OCI-LY3 (cell line): ENCODE measurements around the gene MDFIC.
A peak's percentile ranks its signal among the peaks of the same experiment; 100 is the strongest.

Experiments used
- H2AFZ ChIP-seq: fragments of 200-600, 300-600 bp; shearing (Covaris generic); 2 replicates; pipeline ENCODE4 v1.6.0; 2014; ENCODE audit warnings: antibody characterized with exemption, low read depth, low read length
- H3K27ac ChIP-seq: fragments of 200-600, 300-600 bp; sonication (generic); 2 replicates; pipeline ENCODE4 v1.5.1; 2014; ENCODE audit warnings: mild to moderate bottlenecking, low read length, moderate library complexity, mixed read lengths
- H3K27me3 ChIP-seq: fragments of 200-600, 300-600 bp; sonication (generic); 2 replicates; pipeline ENCODE4 v1.6.1; 2014; ENCODE audit warnings: low read depth, low read length, mixed read lengths
- H3K36me3 ChIP-seq: fragments of 200-600, 300-600 bp; sonication (generic); replicated peaks from 2 replicates; pipeline ENCODE3; 2014; ENCODE audit warnings: low read depth, low read length, mixed read lengths
- H3K4me1 ChIP-seq: fragments of 300-600, 200-600 bp; sonication (generic); 2 replicates; pipeline ENCODE4 v1.6.1; 2014; ENCODE audit warnings: low read length, mixed read lengths
- H3K4me2 ChIP-seq: fragments of 200-600, 300-600 bp; sonication (generic); 2 replicates; pipeline ENCODE4 v1.6.1; 2014; ENCODE audit warnings: low read length, mixed read lengths
- H3K4me3 ChIP-seq: fragments of 300-600, 200-600 bp; sonication (generic); 2 replicates; pipeline ENCODE4 v1.5.1; 2014; ENCODE audit warnings: antibody characterized with exemption, mild to moderate bottlenecking, low read length, moderate library complexity
- H3K79me2 ChIP-seq: fragments of 300-600, 200-600 bp; shearing (Covaris generic); 2 replicates; pipeline ENCODE4 v1.6.1; 2014; ENCODE audit warnings: mild to moderate bottlenecking, low read length, mixed read lengths
- H3K9ac ChIP-seq: fragments of 300-600, 200-600 bp; shearing (Covaris generic); 2 replicates; pipeline ENCODE4 v1.6.0; 2014; ENCODE audit warnings: mild to moderate bottlenecking, low read length, moderate library complexity
- H3K9me3 ChIP-seq: fragments of 200-600, 300-600 bp; shearing (Covaris generic); 2 replicates; pipeline ENCODE4 v1.6.1; 2014; ENCODE audit warnings: low read length, mixed read lengths; ENCODE audit not compliant: insufficient read depth
- H4K20me1 ChIP-seq: fragments of 200-600, 300-600 bp; sonication (generic); 2 replicates; pipeline ENCODE4 v1.6.1; 2016; ENCODE audit warnings: low read length, mixed read lengths; ENCODE audit not compliant: insufficient read depth
- CTCF ChIP-seq: fragments of 200-600, 300-600 bp; sonication (generic); IDR thresholded peaks from 2 replicates; pipeline ENCODE4 v1.5.1; 2014; ENCODE audit warnings: antibody characterized with exemption, low read length, low read depth
- EZH2phosphoT487 ChIP-seq: fragments of 200-600 bp; shearing (Covaris generic); IDR thresholded peaks from 2 replicates; pipeline ENCODE4 v1.6.1; 2018; ENCODE audit warnings: antibody characterized with exemption, mixed run types, low read depth

The MDFIC gene

GRCh38 chr7:115015619-115016018, 93.7 kb downstream of the MDFIC start:
- H3K36me3 ChIP-seq, result peaks cover 46% of the 10 kb centered on the region
- no peak overlapping the region for H3K4me3 ChIP-seq
- H3K79me2 ChIP-seq, result peaks cover 39% of the 10 kb centered on the region
- H3K27me3 ChIP-seq, result no peaks in the 10 kb centered on the region
- no peak overlapping the region for H3K27ac ChIP-seq
- H3K9ac ChIP-seq, result no peak overlapping the region
- H3K4me1 ChIP-seq, result peaks cover 5% of the 10 kb centered on the region
- H3K9me3 ChIP-seq, result no peaks in the 10 kb centered on the region
- no peak for TF ChIP-seq CTCF
- TF ChIP-seq EZH2phosphoT487, result no peak
- peaks cover 27% of the 10 kb centered on the region for H4K20me1 ChIP-seq
- no peak overlapping the region for H2AFZ ChIP-seq
- H3K4me2 ChIP-seq, result no peak overlapping the region

GRCh38 chr7:115019882-115020605, 98.2 kb downstream of the MDFIC start:
- Histone ChIP-seq H3K4me1 (peaks cover 17% of the 10 kb centered on the region), H3K9ac (no peak overlapping the region), H2AFZ (no peak overlapping the region), H3K4me3 (no peak overlapping the region), H3K27ac (no peak overlapping the region), H4K20me1 (peaks cover 9% of the 10 kb centered on the region; the same call in 1 of the 2 replicates), H3K27me3 (no peaks in the 10 kb centered on the region), H3K9me3 (no peaks in the 10 kb centered on the region), H3K36me3 (peaks cover 30% of the 10 kb centered on the region), H3K79me2 (peaks cover 8% of the 10 kb centered on the region), H3K4me2 (no peak overlapping the region)
- no peak for TF ChIP-seq CTCF
- TF ChIP-seq EZH2phosphoT487, result no peak

- Histone ChIP-seq H3K79me2 (no peaks in the 10 kb centered on the region), H3K27me3 (no peaks in the 10 kb centered on the region), H3K36me3 (peaks cover 9% of the 10 kb centered on the region), H3K9me3 (no peaks in the 10 kb centered on the region), H4K20me1 (no peaks in the 10 kb centered on the region), H3K4me3 (no peak overlapping the region), H2AFZ (no peak overlapping the region), H3K4me2 (no peak overlapping the region), H3K4me1 (peaks cover 17% of the 10 kb centered on the region), H3K9ac (no peak overlapping the region), H3K27ac (no peak overlapping the region)
- TF ChIP-seq EZH2phosphoT487 (no peak), CTCF (no peak)
These were observed 101.3 kb downstream of the MDFIC start for GRCh38 chr7:115023219-115023618.

GRCh38 chr7:115024276-115024675, 102.4 kb downstream of the MDFIC start:
- H3K4me2 ChIP-seq, result peak overlapping the region; percentile 40
- H3K4me3 ChIP-seq, result no peak overlapping the region
- no peak overlapping the region for H3K27ac ChIP-seq
- H3K9me3 ChIP-seq, result no peaks in the 10 kb centered on the region
- H3K79me2 ChIP-seq, result no peaks in the 10 kb centered on the region
- no peaks in the 10 kb centered on the region for H4K20me1 ChIP-seq
- H3K4me1 ChIP-seq, result peaks cover 17% of the 10 kb centered on the region
- TF ChIP-seq EZH2phosphoT487 (no peak), CTCF (no peak)
- no peak overlapping the region for H2AFZ ChIP-seq
- H3K9ac ChIP-seq, result no peak overlapping the region
- H3K36me3 ChIP-seq, result peaks cover 6% of the 10 kb centered on the region
- H3K27me3 ChIP-seq, result no peaks in the 10 kb centered on the region
